AG09319 (cell line): Measurements from ENCODE around the gene DYNLL2.
"Not testable (repeated sequence)": the region's sequence is repeated elsewhere in the genome, so short reads cannot be mapped to it uniquely, and the experiment has no call there.

Experiments
- DNase-seq: peaks from one replicate; pipeline ENCODE4 v3.0.0-alpha.2; 2010; ENCODE audit warnings: low read depth; ENCODE audit errors: extremely low read depth
- CTCF ChIP-seq: IDR thresholded peaks from 2 replicates; pipeline ENCODE4 v1.5.1; 2011; ENCODE audit warnings: low read depth, mild to moderate bottlenecking, inconsistent platforms, low read length, moderate library complexity

Gene DYNLL2

DNA sequence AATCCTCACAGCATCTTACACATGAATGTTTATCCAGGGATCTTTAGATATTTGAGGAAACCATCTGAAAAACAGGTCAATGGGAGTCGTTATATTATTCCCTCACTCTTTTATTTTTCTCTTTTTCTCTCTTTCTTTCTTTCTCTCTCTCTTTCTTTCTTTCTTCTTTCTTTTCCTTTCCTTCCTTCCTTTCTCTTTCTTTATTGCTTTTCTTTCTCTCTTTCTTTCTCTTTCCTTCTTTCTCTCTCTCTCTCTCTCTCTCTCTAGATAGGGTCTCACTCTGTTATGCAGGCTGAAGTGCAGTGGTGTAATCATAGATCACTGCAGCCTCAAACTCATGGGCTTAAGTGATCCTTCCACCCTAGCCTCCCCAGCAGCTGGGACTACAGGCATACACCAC lies 44.6 kb downstream of the DYNLL2 start:
- TF ChIP-seq CTCF = no peak
- no peak for DNase-seq

GRCh38 chr17:58132697-58133096 lies 49.5 kb downstream of the DYNLL2 start:
- not testable (repeated sequence) for DNase-seq

GRCh38 chr17:58136669-58137279 lies 53.6 kb downstream of the DYNLL2 start:
- no peak for DNase-seq
- TF ChIP-seq CTCF = no peak; the same call in 1 of the 2 replicates

DNA sequence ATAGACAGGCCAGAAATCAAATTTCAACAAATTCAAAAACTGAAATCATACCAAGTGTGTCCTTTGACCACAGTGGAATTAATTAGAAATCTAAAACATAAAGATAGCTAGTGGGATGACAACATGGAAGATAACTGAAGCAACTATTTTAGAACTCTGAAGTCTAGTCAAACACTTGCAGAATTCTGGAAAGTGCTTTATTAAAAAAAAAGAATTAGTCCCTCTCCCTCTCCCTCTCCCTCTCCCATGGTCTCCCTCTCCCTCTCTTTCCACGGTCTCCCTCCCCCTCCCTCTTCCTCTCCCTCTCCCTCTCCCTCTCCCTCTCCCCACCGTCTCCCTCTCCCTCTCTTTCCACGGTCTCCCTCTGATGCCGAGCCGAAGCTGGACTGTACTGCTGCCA lies 58.3 kb downstream of the DYNLL2 start:
- no peak for DNase-seq
- no peak for TF ChIP-seq CTCF

- not testable (repeated sequence) for DNase-seq
These were observed 60.1 kb downstream of the DYNLL2 start for GRCh38 chr17:58143335-58143734.

GRCh38 chr17:58144801-58145200 lies 61.6 kb downstream of the DYNLL2 start:
- DNase-seq = no peak
- no peak for TF ChIP-seq CTCF
